Measurements from ENCODE around the gene STAP2.

- TF ChIP-seq L3MBTL2 (conservative IDR thresholded peaks at IDR 0.05) (no peak), FOXA1 (IDR thresholded peaks at IDR 0.05) (no peak), PKNOX1 (IDR thresholded peaks at IDR 0.05) (no peak), ZNF384 (IDR thresholded peaks at IDR 0.05) (no peak), BHLHE40 (IDR thresholded peaks at IDR 0.05; ENCODE audit: borderline replicate concordance) (no peak), HDGF (IDR thresholded peaks at IDR 0.05; ENCODE audit: borderline replicate concordance) (no peak), SUZ12 (IDR thresholded peaks at IDR 0.05) (no peak), LEF1 (IDR thresholded peaks at IDR 0.05; ENCODE audit: borderline replicate concordance) (no peak)
These were observed 28.2 kb upstream of the STAP2 start for GRCh38 chr19:4366666-4367335.

Measured in HEK293T (cell line).